Measurements from ENCODE around the gene CLDN9.

The CLDN9 gene

DNA sequence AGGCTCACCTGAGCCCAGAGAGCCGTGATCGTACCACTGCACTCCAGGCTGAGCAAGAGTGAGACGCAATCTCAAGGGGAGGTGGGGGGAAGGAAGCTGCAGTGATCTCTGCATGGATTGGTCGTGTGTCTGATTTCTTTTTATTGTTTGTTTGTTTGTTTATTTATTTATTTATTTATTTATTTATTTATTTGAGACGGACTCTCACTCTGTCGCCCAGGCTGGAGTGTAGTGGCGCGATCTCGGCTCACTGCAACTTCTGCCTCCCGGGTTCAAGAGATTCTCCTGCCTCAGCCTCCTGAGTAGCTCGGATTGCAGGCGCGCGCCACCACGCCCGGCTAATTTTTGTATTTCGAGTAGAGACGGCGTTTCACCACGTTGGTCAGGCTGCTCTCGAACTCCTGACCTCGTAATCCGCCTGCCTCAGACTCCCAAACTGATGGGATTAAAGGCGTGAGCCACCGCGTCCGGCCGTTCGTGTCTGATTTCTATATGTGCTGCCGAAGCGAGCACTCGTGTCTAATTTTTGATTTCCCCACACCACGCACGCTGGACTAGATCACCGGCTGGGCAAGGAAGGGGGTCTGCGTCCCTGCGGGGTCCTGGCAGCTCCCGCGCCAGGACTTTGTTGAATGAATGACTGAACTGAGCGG is 7.0 kb downstream of the CLDN9 start:
- DNase-seq (ENCODE audit: low spot score), result no peak

DNA sequence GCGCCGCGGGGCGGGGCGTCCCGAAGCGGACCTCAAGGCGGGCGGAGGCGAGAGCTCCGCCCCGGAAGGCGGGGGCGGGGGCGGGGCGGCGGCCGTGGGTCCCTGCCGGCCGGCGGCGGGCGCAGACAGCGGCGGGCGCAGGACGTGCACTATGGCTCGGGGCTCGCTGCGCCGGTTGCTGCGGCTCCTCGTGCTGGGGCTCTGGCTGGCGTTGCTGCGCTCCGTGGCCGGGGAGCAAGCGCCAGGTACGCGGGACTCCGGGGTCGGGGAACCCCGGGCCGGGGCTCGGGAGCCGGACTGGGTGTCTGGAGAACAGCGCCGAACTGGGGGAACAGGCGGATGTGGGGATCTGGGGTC is 7.5 kb downstream of the CLDN9 start, which contains the start of gene TNFRSF12A:
Gene TNFRSF12A (plus strand): TSS at position 122 of the 357 bp plus-strand sequence. CDS start 30 bp downstream, at position 152.
- DNase-seq (ENCODE audit: low spot score), result peak; percentile 53

DNA sequence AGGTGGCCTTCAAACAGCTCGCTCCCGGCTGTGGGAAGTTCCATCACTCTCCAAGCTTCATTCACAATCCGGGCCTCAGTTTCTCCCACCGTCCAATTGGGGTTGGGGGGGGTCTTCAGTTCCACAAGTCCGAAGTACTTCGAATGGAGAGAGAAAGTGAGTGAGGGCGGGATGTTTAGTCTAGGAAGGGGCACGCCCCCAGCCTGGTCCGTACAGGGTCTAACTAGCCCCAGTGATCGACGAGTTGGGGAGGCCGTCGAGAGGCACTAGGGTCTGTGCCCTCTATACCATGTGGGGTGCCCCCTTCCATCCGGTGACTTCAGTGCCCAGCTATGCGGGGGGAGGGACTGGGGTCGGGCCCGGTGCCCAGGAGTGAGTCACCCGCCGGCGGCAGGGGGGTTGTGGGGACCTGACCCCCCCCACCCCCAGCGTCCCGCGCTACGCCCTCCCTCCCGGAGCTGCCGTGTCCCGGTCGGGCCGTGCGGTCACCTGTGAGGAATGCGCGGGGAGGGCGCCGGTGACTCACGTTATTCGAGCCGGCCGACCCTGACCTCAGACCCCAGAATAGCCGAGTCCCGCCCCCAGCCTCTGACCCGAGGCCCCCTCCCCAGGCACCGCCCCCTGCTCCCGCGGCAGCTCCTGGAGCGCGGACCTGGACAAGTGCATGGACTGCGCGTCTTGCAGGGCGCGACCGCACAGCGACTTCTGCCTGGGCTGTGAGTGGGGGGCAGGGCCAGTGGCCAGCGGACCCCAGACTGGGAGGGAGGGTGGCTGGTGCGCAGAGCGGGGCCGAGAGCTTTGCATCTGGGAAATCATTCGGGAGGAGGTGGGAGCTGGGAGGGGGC is 8.1 kb downstream of the CLDN9 start:
- DNase-seq (ENCODE audit: low spot score), result peak; percentile 62

DNA sequence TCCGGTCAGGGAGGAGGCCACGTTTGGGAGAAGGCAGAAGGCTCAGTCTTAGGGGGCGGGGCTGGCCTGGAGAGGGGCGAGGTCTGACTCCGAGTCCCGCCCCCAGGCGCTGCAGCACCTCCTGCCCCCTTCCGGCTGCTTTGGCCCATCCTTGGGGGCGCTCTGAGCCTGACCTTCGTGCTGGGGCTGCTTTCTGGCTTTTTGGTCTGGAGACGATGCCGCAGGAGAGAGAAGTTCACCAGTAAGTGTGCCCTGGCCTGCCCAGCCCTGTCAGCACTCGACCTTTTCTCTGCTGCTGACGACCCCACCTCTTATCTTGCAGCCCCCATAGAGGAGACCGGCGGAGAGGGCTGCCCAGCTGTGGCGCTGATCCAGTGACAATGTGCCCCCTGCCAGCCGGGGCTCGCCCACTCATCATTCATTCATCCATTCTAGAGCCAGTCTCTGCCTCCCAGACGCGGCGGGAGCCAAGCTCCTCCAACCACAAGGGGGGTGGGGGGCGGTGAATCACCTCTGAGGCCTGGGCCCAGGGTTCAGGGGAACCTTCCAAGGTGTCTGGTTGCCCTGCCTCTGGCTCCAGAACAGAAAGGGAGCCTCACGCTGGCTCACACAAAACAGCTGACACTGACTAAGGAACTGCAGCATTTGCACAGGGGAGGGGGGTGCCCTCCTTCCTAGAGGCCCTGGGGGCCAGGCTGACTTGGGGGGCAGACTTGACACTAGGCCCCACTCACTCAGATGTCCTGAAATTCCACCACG is 8.9 kb downstream of the CLDN9 start:
- DNase-seq (ENCODE audit: low spot score), result peak; percentile 84

DNA sequence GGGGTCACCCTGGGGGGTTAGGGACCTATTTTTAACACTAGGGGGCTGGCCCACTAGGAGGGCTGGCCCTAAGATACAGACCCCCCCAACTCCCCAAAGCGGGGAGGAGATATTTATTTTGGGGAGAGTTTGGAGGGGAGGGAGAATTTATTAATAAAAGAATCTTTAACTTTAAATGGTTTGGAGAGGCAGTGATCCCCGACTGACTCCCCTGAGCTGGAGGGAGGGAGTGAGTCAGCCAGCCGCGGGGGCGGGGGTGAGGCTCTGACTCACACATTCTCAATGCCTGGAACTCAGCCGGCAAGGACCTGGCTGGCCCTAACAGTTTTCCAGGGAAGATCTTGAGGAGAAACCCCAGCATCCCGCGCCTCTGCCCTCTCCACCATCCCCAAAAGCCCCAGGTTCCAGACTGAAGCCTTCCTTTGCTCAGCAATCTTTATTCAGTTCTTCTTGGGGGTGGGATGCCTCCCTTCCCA is 9.5 kb downstream of the CLDN9 start:
- peak; percentile 77 for DNase-seq (ENCODE audit: low spot score)

DNA sequence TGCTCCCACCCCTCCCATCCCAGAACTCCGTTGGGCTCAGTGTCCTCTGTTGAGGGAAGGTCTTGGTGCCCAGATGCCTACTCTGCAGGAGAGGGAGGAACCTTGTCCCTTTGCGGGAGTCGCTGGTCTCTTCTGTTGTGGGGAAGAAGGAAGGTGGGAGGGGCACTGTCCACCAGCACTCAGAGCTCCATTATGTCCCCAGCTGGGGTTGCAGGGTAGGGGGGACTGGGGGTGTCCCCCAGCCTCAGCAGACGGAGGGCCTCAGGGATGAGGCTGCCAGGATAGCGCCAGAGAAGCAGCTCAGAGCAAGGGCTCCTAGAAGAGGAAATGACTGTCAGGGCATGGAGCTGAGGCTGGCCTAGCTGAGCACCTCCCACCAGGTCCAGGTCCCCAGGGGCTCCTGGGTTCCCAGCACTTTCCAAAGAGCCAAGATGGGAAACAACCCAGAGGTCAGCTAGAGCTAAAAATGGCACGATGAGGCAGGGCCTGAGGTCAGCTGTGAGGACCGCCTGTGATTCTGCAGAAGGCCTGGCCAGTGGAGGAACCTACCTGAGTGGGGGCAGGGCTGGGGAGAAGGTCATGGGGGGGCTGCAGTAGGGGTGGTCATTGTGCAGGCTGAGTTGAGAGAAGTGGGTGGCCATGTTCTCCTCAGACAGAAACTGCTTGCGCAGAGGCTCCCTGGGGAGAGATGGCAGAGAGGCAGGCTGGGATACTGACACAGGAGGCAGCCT is 10.1 kb downstream of the CLDN9 start:
- DNase-seq (ENCODE audit: low spot score), result no peak

DNA sequence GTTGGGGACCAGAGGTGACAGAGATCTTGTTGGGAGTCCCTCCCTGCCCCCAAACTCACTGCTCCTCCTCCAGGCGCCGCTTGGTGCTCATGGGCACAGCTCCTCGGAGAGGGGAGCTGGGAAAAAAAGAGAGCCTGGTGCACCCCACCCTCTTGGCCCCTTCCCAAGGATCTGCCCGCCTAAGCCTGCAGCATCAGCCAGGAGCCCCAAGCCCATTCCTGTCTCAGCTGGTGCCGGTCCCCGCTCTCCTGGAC is 10.6 kb downstream of the CLDN9 start:
- peak; percentile 80 for DNase-seq (ENCODE audit: low spot score)

DNA sequence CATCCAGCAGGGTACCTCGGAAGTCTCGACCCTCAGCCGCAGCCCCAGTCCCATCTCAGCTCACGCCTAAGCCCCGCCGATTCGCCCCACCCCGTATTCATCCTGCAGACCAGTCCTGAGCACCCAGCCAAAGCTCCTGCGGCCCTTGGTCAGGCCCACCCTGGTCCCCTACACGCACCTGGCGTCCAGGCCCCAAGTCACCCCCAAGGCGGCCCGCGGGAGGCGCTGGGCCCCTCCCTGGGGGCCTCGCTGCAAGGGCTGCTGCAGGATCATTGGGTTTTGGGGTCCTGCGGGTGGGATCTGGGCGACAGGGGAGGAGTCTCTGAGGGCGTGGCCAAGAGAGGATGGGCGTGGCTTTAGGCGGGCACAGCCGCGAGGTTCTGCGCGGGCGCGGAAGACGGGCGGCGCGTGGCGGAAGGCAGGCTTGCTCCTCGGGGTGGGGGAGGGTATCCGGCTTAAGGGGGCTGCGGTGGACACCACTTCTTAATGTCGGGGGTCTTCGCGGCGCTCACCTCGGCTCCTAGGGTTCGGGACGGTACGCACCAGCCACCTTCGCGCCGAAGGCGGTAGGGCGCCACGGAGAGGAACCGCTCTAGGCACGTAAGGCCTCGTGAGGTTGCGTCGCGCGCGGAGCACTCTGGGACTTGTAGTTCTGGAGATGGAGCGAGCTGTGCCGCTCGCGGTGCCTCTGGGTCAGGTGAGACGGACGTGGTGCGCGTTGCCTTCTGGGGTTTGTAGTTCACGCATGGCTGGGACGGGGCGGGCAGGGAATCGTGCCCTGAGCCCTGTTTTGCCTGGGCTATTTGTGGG is 11.2 kb downstream of the CLDN9 start, which contains the start of the genes HCFC1R1 and THOC6:
Gene HCFC1R1 (minus strand): TSS at position 274 of the 810 bp plus-strand sequence. CDS start 1 bp downstream, at position 273.
Gene THOC6 (plus strand): TSS at position 367 of the 810 bp plus-strand sequence. CDS start 292 bp downstream, at position 659.
- DNase-seq (ENCODE audit: low spot score), result peak; percentile 99

DNA sequence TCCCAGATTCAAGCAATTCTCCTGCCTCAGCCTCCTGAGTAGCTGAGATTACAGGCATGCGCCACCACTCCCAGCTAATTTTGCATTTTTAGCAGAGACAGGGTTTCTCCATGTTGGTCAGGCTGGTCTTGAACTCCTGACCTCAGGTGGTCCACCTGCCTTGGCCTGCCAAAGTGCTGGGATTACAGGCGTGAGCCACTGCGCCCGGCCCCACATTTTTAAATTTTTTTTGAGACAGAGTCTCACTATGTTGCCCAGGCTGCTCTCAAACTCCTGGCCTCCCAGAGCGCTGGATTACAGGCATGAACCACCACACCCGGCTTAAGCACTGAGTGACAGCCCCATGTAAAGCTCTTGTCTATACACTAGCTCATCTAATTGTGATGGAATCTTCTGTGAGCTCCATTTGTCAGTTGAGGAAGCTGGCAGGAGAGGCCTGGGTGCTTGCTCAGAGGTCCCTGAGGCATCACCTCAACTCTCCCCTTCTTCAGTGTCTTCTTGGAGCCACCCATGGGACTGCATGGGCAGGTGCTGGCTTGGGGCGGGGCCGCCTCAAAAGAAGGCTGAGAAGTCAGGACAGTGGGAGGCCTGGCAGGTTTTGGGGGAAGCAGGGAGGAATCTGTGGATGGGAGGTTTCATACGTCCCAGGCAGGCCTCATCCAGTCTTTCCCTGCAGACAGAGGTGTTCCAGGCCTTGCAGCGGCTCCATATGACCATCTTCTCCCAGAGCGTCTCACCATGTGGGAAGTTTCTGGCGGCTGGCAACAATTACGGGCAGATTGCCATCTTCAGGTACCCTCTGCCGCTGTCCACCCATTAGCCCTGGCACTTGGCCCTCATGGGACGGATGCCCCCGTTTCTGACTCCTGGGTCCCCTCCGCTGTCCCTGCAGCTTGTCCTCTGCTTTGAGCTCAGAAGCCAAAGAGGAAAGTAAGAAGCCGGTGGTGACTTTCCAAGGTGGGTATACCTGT is 12.6 kb downstream of the CLDN9 start:
- no peak for DNase-seq (ENCODE audit: low spot score)

DNA sequence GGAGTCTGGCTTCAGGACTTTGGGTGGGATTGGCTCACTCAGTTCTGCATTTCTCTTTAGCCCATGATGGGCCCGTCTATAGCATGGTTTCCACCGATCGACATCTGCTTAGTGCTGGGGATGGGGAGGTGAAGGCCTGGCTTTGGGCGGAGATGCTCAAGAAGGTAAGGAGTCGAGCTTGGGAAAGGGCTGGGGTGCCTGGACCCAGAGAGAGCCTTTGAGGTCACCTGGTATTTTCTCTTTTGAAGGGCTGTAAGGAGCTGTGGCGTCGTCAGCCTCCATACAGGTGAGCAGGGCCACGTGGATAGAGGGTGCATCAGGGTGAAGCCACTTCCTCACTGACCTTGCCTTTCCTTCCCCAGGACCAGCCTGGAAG is 13.3 kb downstream of the CLDN9 start:
- no peak for DNase-seq (ENCODE audit: low spot score)

DNA sequence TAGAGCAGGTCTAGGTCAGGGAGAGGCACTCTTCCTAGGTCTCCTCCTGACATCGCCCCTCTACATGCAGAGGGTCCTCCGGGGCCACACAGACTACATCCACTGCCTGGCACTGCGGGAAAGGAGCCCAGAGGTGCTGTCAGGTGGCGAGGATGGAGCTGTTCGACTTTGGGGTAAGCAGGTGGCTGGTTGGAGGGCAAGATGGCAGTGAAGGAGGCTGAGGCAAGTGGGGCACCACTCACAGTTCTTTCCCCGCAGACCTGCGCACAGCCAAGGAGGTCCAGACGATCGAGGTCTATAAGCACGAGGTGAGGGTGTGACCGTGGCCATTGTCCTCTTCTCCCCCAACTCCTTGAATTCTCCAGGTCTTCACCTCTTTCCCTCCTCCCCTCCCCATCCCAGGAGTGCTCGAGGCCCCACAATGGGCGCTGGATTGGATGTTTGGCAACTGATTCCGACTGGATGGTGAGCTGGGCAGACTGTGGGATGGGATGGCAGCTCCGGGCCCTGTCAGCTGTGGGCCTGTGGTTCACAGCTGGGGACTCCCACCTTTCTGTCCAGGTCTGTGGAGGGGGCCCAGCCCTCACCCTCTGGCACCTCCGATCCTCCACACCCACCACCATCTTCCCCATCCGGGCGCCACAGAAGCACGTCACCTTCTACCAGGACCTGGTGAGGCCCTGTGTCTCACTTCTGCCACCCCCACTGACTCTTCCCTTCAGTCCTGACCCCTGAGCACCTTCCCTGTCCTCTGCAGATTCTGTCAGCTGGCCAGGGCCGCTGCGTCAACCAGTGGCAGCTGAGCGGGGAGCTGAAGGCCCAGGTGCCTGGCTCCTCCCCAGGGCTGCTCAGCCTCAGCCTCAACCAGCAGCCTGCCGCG is 14.1 kb downstream of the CLDN9 start:
- DNase-seq (ENCODE audit: low spot score), result no peak

DNA sequence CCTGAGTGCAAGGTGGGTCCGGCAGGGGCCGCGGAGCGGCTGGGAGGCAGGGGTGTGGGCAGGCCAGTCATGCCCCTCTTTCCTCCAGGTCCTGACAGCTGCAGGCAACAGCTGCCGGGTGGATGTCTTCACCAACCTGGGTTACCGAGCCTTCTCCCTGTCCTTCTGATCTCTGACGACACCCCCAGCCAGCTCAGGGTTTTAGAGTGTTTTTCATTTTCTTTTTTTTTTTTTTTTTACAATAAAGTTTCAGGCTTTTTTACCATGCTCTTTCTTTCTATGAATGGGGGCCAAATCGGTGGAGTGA is 14.7 kb downstream of the CLDN9 start:
- no peak for DNase-seq (ENCODE audit: low spot score)

DNA sequence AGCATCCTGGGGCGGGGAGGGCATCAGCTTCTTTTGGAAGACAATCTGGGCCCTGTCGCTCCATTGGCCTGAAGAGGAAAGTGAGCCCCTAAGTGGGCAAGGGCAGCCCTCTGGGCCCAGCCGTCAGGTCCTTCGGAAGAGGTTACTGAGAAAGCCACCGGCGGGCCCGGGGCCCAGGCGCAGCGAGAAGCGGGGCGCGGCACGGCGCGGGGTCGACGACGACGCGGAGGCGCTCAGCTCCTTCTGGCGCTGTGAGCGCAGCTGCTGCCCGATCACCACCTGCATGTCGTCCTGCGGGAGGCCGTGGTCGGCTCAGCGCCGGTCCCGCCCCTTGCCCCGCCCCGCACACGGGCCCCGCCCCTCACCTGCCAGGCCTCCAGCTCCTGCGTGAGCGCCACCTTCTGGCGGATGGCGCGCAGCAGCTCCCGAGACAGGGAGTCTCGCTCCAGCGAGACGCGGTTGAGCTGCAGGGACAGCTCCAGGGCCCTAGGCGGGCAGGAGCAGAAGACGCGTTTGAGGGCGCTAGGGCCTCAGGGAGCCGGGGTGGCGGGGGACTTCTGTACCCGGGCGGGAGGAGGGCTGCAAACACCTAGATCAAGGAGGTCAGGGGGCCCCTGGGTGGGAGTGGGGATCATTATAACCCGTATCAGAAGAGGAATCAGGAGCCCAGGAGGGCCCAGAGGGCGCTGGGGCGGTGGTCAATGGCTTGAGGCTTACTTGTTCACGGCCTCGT is 15.4 kb downstream of the CLDN9 start:
- peak; percentile 89 for DNase-seq (ENCODE audit: low spot score)

DNA sequence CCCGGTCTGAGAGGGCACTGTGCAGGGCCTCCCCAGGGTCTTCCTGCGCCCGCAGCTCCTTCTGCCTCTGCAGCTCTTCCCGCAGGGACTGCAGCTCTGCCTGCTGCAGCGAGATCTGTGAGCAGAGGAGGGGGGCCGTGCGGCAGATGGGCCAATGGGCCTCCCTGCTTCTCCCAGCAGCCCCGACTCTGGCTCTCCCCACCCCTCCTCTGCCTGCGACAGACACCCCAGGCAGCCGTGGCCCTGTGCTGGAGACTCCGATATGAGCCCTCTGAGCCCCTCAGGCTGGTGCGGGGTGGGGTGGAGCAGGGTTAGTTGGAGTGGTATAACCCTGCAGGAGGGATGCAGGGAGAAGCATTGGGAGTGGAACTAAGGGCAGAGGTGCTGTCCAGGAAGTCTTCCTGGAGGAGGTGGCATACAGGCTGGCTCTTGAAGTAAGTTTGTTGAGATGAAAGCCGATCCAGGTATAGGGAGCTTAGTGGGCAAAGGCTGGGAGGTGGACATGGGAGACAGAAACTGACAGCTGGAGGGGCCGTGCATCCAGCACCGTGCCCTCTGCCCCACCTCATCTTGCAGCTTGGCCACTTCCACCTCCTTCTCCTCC is 16.1 kb downstream of the CLDN9 start:
- DNase-seq (ENCODE audit: low spot score), result no peak

DNA sequence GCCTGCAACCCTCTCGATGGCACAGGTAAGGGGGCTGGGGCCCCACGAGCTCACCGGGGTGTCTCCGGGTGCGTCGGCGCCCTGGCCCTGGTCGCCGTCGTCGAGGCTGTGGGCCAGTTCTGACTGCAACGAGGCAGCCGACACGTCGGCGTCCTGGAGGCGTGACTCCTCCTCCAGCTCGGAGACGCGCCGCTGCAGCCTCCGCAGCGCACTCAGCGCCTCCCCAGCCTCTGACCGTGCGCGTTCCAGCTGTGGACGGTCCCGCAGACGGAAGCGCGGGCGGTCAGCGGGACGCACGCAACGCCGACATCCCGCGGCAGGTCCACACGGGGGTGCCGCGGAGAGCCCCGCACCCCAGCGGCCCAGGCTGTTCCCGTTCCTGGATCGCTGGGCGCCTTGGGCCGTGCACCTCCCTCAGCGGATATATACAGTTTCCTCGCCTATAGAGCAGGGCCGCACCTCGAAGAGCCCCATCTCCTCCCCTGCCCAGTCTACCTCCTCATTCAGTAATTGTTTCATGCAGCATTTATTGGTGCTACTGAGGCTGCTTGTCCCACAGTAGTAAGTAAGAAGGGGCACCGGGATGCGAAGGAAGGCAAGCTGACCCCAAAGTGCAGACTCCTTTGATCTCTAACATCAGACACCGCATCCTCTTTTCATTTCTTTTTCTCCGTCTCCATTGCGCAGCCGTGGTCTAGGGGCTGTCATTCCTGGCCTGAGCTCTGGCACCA is 16.9 kb downstream of the CLDN9 start:
- no peak for DNase-seq (ENCODE audit: low spot score)

DNA sequence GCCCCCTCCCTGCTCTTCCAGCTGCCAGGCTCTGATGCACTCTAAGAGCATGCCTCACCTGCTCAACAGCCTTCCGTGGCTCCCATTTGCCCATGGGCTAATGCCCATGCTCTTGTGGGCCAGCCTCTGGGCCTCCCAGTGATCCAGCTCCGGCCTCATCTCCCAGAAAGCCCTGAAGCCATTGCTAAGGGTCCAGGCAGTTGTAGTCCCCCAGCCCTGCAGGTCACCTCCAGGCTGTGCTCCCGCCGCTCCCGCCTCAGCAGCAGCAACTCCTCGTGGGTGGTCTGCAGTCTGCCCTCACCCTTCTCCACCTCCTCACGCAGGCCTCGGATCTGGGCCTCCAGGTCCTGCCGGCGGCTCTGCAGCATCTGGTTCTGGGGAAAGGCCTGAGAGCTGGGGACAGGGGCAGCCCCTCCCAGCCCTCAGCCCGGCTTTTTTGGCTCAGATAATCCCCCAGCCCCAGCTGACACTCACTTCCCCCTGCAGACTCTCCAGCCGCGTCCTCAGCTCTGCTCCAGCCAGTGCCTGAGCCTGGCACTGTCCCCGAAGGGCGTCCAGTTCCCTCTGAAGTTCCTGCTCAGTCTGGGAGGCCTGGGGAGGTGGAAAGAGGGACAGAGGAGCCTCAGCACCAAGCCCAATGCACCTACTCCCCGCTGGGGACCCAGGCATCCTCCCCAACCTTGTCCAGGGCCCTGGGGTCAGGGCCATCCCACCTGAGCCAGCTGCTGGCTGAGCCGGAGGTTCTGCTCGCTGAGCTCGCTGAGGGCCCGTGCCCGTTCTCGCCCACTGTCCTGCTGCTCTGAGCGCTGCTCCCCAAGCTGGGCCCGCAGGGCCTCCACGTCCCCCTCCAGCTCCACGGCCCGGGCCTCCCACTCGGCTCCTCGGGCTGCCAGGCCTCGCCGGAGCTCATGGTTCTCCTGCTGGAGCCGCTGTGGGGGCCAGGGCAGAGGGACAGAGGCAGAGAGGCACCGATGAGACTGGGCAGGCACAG is 17.8 kb downstream of the CLDN9 start:
- DNase-seq (ENCODE audit: low spot score), result no peak

Data from cerebellar cortex (tissue), 1 donor.